ENCODE data around the gene TNP1. TPM values are rescaled to one million over a fixed set of nuclear protein-coding genes. Genes with fewer than 3 reads are reported as not detected.

The TNP1 gene
- not detected for polyA plus RNA-seq

GRCh38 chr2:216859944-216860343, at the start of gene TNP1:
TNP1 (minus strand) TSS chr2:216860064; CDS start chr2:216860034, 30 bp downstream.
- Histone ChIP-seq H3K4me3 (ENCODE audit: low read depth in 1 of 2, low read length in 2 of 2) (no peak within 1 kb of the TSS), H3K27ac (ENCODE audit: low read depth in 2 of 2, low read length in 1 of 2) (no peak within 1 kb of the TSS), H3K36me3 (ENCODE audit: control insufficient read depth in 2 of 2, insufficient read depth in 2 of 2, low read length in 1 of 2) (no peaks in the 10 kb centered on the region), H3K27me3 (ENCODE audit: control insufficient read depth in 1 of 2, insufficient read depth in 2 of 2, low read length in 2 of 2) (no peaks in the 10 kb centered on the region), H3K4me1 (ENCODE audit: control insufficient read depth in 2 of 2, insufficient read depth in 2 of 2, low read length in 1 of 2) (no peaks in the 10 kb centered on the region), H3K9me3 (ENCODE audit: control insufficient read depth in 2 of 2, insufficient read depth in 1 of 2, low read depth in 1 of 2, low read length in 1 of 2) (no peaks in the 10 kb centered on the region)
- WGBS, 2 donors = 91 to 95% methylated on average over 6 of the region's 6 CpGs

GRCh38 chr2:216908300-216908699, 48.4 kb upstream of the TNP1 start:
- H3K9me3 ChIP-seq (ENCODE audit: control insufficient read depth in 2 of 2, insufficient read depth in 1 of 2, low read depth in 1 of 2, low read length in 1 of 2) = peaks cover 0 to 2% of the 10 kb centered on the region in 2 donors
- no peaks in the 10 kb centered on the region for H3K4me1 ChIP-seq (ENCODE audit: control insufficient read depth in 2 of 2, insufficient read depth in 2 of 2, low read length in 1 of 2)
- H3K27me3 ChIP-seq (ENCODE audit: control insufficient read depth in 1 of 2, insufficient read depth in 2 of 2, low read length in 2 of 2) = no peaks in the 10 kb centered on the region
- H3K36me3 ChIP-seq (ENCODE audit: control insufficient read depth in 2 of 2, insufficient read depth in 2 of 2, low read length in 1 of 2) = no peaks in the 10 kb centered on the region
- H3K4me3 ChIP-seq (ENCODE audit: low read depth in 1 of 2, low read length in 2 of 2) = no peak overlapping the region
- WGBS, 2 donors = 92 to 97% methylated on average over 6 of the region's 6 CpGs
- no peak overlapping the region for H3K27ac ChIP-seq (ENCODE audit: low read depth in 2 of 2, low read length in 1 of 2)

- no peaks in the 10 kb centered on the region for H3K27me3 ChIP-seq (ENCODE audit: control insufficient read depth in 1 of 2, insufficient read depth in 2 of 2, low read length in 2 of 2)
- H3K36me3 ChIP-seq (ENCODE audit: control insufficient read depth in 2 of 2, insufficient read depth in 2 of 2, low read length in 1 of 2) = no peaks in the 10 kb centered on the region
- no peak overlapping the region for H3K4me3 ChIP-seq (ENCODE audit: low read depth in 1 of 2, low read length in 2 of 2)
- H3K27ac ChIP-seq (ENCODE audit: low read depth in 2 of 2, low read length in 1 of 2) = no peak overlapping the region
- 81 to 85% methylated on average over 4 of the region's 4 CpGs for WGBS, 2 donors
- H3K4me1 ChIP-seq (ENCODE audit: control insufficient read depth in 2 of 2, insufficient read depth in 2 of 2, low read length in 1 of 2) = no peaks in the 10 kb centered on the region
- peaks cover 3% of the 10 kb centered on the region in 2 donors for H3K9me3 ChIP-seq (ENCODE audit: control insufficient read depth in 2 of 2, insufficient read depth in 1 of 2, low read depth in 1 of 2, low read length in 1 of 2)
Measured at GRCh38 chr2:216905649-216906329, 45.9 kb upstream of the TNP1 start.

GRCh38 chr2:216904974-216905373, 45.1 kb upstream of the TNP1 start:
- Histone ChIP-seq H3K9me3 (ENCODE audit: control insufficient read depth in 2 of 2, insufficient read depth in 1 of 2, low read depth in 1 of 2, low read length in 1 of 2) (peaks cover 3% of the 10 kb centered on the region in 2 donors), H3K27ac (ENCODE audit: low read depth in 2 of 2, low read length in 1 of 2) (no peak overlapping the region), H3K36me3 (ENCODE audit: control insufficient read depth in 2 of 2, insufficient read depth in 2 of 2, low read length in 1 of 2) (no peaks in the 10 kb centered on the region), H3K4me1 (ENCODE audit: control insufficient read depth in 2 of 2, insufficient read depth in 2 of 2, low read length in 1 of 2) (no peaks in the 10 kb centered on the region), H3K27me3 (ENCODE audit: control insufficient read depth in 1 of 2, insufficient read depth in 2 of 2, low read length in 2 of 2) (no peaks in the 10 kb centered on the region), H3K4me3 (ENCODE audit: low read depth in 1 of 2, low read length in 2 of 2) (no peak overlapping the region)
- WGBS, 2 donors = 94% methylated on average over 1 of the region's 1 CpG

- no peaks in the 10 kb centered on the region for H3K4me1 ChIP-seq (ENCODE audit: control insufficient read depth in 2 of 2, insufficient read depth in 2 of 2, low read length in 1 of 2)
- H3K36me3 ChIP-seq (ENCODE audit: control insufficient read depth in 2 of 2, insufficient read depth in 2 of 2, low read length in 1 of 2) = no peaks in the 10 kb centered on the region
- no peak overlapping the region for H3K4me3 ChIP-seq (ENCODE audit: low read depth in 1 of 2, low read length in 2 of 2)
- no peak overlapping the region for H3K27ac ChIP-seq (ENCODE audit: low read depth in 2 of 2, low read length in 1 of 2)
- 72 to 74% methylated on average over 2 of the region's 2 CpGs for WGBS, 2 donors
- H3K27me3 ChIP-seq (ENCODE audit: control insufficient read depth in 1 of 2, insufficient read depth in 2 of 2, low read length in 2 of 2) = no peaks in the 10 kb centered on the region
- H3K9me3 ChIP-seq (ENCODE audit: control insufficient read depth in 2 of 2, insufficient read depth in 1 of 2, low read depth in 1 of 2, low read length in 1 of 2) = peaks cover 3% of the 10 kb centered on the region in 2 donors
Measured at GRCh38 chr2:216904554-216904953, 44.7 kb upstream of the TNP1 start.

- H3K9me3 ChIP-seq (ENCODE audit: control insufficient read depth in 2 of 2, insufficient read depth in 1 of 2, low read depth in 1 of 2, low read length in 1 of 2) = peaks cover 3% of the 10 kb centered on the region in 2 donors
Measured at GRCh38 chr2:216903470-216903869, 43.6 kb upstream of the TNP1 start.

GRCh38 chr2:216901273-216901672, 41.4 kb upstream of the TNP1 start:
- Histone ChIP-seq H3K4me3 (ENCODE audit: low read depth in 1 of 2, low read length in 2 of 2) (no peak overlapping the region), H3K4me1 (ENCODE audit: control insufficient read depth in 2 of 2, insufficient read depth in 2 of 2, low read length in 1 of 2) (no peaks in the 10 kb centered on the region), H3K36me3 (ENCODE audit: control insufficient read depth in 2 of 2, insufficient read depth in 2 of 2, low read length in 1 of 2) (no peaks in the 10 kb centered on the region), H3K9me3 (ENCODE audit: control insufficient read depth in 2 of 2, insufficient read depth in 1 of 2, low read depth in 1 of 2, low read length in 1 of 2) (peaks cover 3% of the 10 kb centered on the region in 2 donors), H3K27ac (ENCODE audit: low read depth in 2 of 2, low read length in 1 of 2) (no peak overlapping the region), H3K27me3 (ENCODE audit: control insufficient read depth in 1 of 2, insufficient read depth in 2 of 2, low read length in 2 of 2) (no peaks in the 10 kb centered on the region)
- WGBS, 2 donors = 83 to 88% methylated on average over 2 of the region's 2 CpGs

More at GRCh38 chr2:216903470-216903869, 43.6 kb upstream of the TNP1 start:
- H3K4me1 ChIP-seq (ENCODE audit: control insufficient read depth in 2 of 2, insufficient read depth in 2 of 2, low read length in 1 of 2) = no peaks in the 10 kb centered on the region
- H3K27me3 ChIP-seq (ENCODE audit: control insufficient read depth in 1 of 2, insufficient read depth in 2 of 2, low read length in 2 of 2) = no peaks in the 10 kb centered on the region
- 76 to 83% methylated on average over 3 of the region's 3 CpGs for WGBS, 2 donors
- no peak overlapping the region for H3K4me3 ChIP-seq (ENCODE audit: low read depth in 1 of 2, low read length in 2 of 2)
- no peak overlapping the region for H3K27ac ChIP-seq (ENCODE audit: low read depth in 2 of 2, low read length in 1 of 2)
- no peaks in the 10 kb centered on the region for H3K36me3 ChIP-seq (ENCODE audit: control insufficient read depth in 2 of 2, insufficient read depth in 2 of 2, low read length in 1 of 2)

GRCh38 chr2:216900406-216900805, 40.5 kb upstream of the TNP1 start:
- Histone ChIP-seq H3K9me3 (ENCODE audit: control insufficient read depth in 2 of 2, insufficient read depth in 1 of 2, low read depth in 1 of 2, low read length in 1 of 2) (peaks cover 3% of the 10 kb centered on the region in 2 donors), H3K27me3 (ENCODE audit: control insufficient read depth in 1 of 2, insufficient read depth in 2 of 2, low read length in 2 of 2) (no peaks in the 10 kb centered on the region), H3K4me3 (ENCODE audit: low read depth in 1 of 2, low read length in 2 of 2) (no peak overlapping the region), H3K4me1 (ENCODE audit: control insufficient read depth in 2 of 2, insufficient read depth in 2 of 2, low read length in 1 of 2) (no peaks in the 10 kb centered on the region), H3K27ac (ENCODE audit: low read depth in 2 of 2, low read length in 1 of 2) (no peak overlapping the region), H3K36me3 (ENCODE audit: control insufficient read depth in 2 of 2, insufficient read depth in 2 of 2, low read length in 1 of 2) (no peaks in the 10 kb centered on the region)

- 89 to 92% methylated on average over 2 of the region's 2 CpGs for WGBS, 2 donors
- Histone ChIP-seq H3K27me3 (ENCODE audit: control insufficient read depth in 1 of 2, insufficient read depth in 2 of 2, low read length in 2 of 2) (no peaks in the 10 kb centered on the region), H3K4me1 (ENCODE audit: control insufficient read depth in 2 of 2, insufficient read depth in 2 of 2, low read length in 1 of 2) (no peaks in the 10 kb centered on the region), H3K36me3 (ENCODE audit: control insufficient read depth in 2 of 2, insufficient read depth in 2 of 2, low read length in 1 of 2) (no peaks in the 10 kb centered on the region), H3K9me3 (ENCODE audit: control insufficient read depth in 2 of 2, insufficient read depth in 1 of 2, low read depth in 1 of 2, low read length in 1 of 2) (peaks cover 2 to 3% of the 10 kb centered on the region in 2 donors), H3K27ac (ENCODE audit: low read depth in 2 of 2, low read length in 1 of 2) (no peak overlapping the region), H3K4me3 (ENCODE audit: low read depth in 1 of 2, low read length in 2 of 2) (no peak overlapping the region)
Measured at GRCh38 chr2:216897561-216898203, 37.8 kb upstream of the TNP1 start.

- WGBS, 2 donors = 93 to 97% methylated on average over 2 of the region's 2 CpGs
- H3K27ac ChIP-seq (ENCODE audit: low read depth in 2 of 2, low read length in 1 of 2) = no peak overlapping the region
- H3K9me3 ChIP-seq (ENCODE audit: control insufficient read depth in 2 of 2, insufficient read depth in 1 of 2, low read depth in 1 of 2, low read length in 1 of 2) = peaks cover 0 to 3% of the 10 kb centered on the region in 2 donors
- no peaks in the 10 kb centered on the region for H3K4me1 ChIP-seq (ENCODE audit: control insufficient read depth in 2 of 2, insufficient read depth in 2 of 2, low read length in 1 of 2)
- H3K27me3 ChIP-seq (ENCODE audit: control insufficient read depth in 1 of 2, insufficient read depth in 2 of 2, low read length in 2 of 2) = no peaks in the 10 kb centered on the region
- H3K36me3 ChIP-seq (ENCODE audit: control insufficient read depth in 2 of 2, insufficient read depth in 2 of 2, low read length in 1 of 2) = no peaks in the 10 kb centered on the region
- no peak overlapping the region for H3K4me3 ChIP-seq (ENCODE audit: low read depth in 1 of 2, low read length in 2 of 2)
Measured at GRCh38 chr2:216890138-216890537, 30.3 kb upstream of the TNP1 start.
